HepG2 (cell line): Measurements from ENCODE around the gene IFT88. TPM values are rescaled to one million over a fixed set of nuclear protein-coding genes. Genes with fewer than 3 reads are reported as not detected.

ENCODE experiments used
- FOXA1 ChIP-seq, 2 experiments: fragments of 450-650 bp in 1 of 2; sonication (generic) in 1 of 2; formaldehyde crosslinking in 1 of 2; IDR thresholded peaks; 2 replicates each; pipeline versions ENCODE4 v1.4.0 to v1.6.1; 2016 to 2020; ENCODE audit warnings: missing genetic modification reagents in 1 of 2
- HIVEP1 ChIP-seq: sonication (generic); formaldehyde crosslinking; IDR thresholded peaks from 2 replicates; pipeline ENCODE4 v1.4.0; 2020; ENCODE audit warnings: mild to moderate bottlenecking, missing genetic modification reagents
- PAX8 ChIP-seq: sonication (generic); formaldehyde crosslinking; IDR thresholded peaks from 2 replicates; pipeline ENCODE4 v1.8.0; 2022; ENCODE audit warnings: mild to moderate bottlenecking, missing genetic modification reagents, borderline replicate concordance
- TGIF2 ChIP-seq: IDR thresholded peaks from 2 replicates; pipeline ENCODE4 v1.6.1; 2016; ENCODE audit warnings: control low read depth, missing compliant biosample characterization
- TRAFD1 ChIP-seq: sonication (generic); formaldehyde crosslinking; IDR thresholded peaks from 2 replicates; pipeline ENCODE4 v1.5.1; 2020; ENCODE audit warnings: missing genetic modification reagents, mild to moderate bottlenecking, borderline replicate concordance
- ZBTB1 ChIP-seq: sonication (generic); formaldehyde crosslinking; IDR thresholded peaks from 2 replicates; pipeline ENCODE4 v1.4.0; 2020; ENCODE audit warnings: missing genetic modification reagents, borderline replicate concordance
- ZBTB7A ChIP-seq: sonication (generic); formaldehyde crosslinking; IDR thresholded peaks from 2 replicates; pipeline ENCODE4 v1.8.0; 2022; ENCODE audit warnings: mild to moderate bottlenecking, missing genetic modification reagents
- ZFP36L2 ChIP-seq: sonication (generic); formaldehyde crosslinking; IDR thresholded peaks from 2 replicates; pipeline ENCODE4 v1.4.0; 2020; ENCODE audit warnings: missing genetic modification reagents
- ZNF263 ChIP-seq: sonication (generic); formaldehyde crosslinking; IDR thresholded peaks from 2 replicates; pipeline ENCODE4 v1.4.0; 2020; ENCODE audit warnings: missing genetic modification reagents
- ZNF296 ChIP-seq: sonication (generic); formaldehyde crosslinking; conservative IDR thresholded peaks from 2 replicates; pipeline ENCODE4 v1.5.0; 2020; ENCODE audit warnings: mild to moderate bottlenecking, missing genetic modification reagents
- ZNF318 ChIP-seq: sonication (generic); formaldehyde crosslinking; IDR thresholded peaks from 2 replicates; pipeline ENCODE4 v1.4.0; 2020; ENCODE audit warnings: mild to moderate bottlenecking, missing genetic modification reagents
- ZNF329 ChIP-seq: sonication (generic); formaldehyde crosslinking; IDR thresholded peaks from 2 replicates; pipeline ENCODE4 v1.9.0; 2021; ENCODE audit warnings: low read depth, mild to moderate bottlenecking, missing genetic modification reagents
- ZNF333 ChIP-seq: sonication (generic); formaldehyde crosslinking; IDR thresholded peaks from 2 replicates; pipeline ENCODE4 v1.4.0; 2020; ENCODE audit warnings: mild to moderate bottlenecking, missing genetic modification reagents, borderline replicate concordance
- ZNF367 ChIP-seq: sonication (generic); formaldehyde crosslinking; IDR thresholded peaks from 2 replicates; pipeline ENCODE4 v1.4.0; 2020; ENCODE audit warnings: missing genetic modification reagents, borderline replicate concordance
- ZNF558 ChIP-seq: sonication (generic); formaldehyde crosslinking; IDR thresholded peaks from 2 replicates; pipeline ENCODE4 v1.9.0; 2022; ENCODE audit warnings: mild to moderate bottlenecking, missing genetic modification reagents, borderline replicate concordance
- ZSCAN30 ChIP-seq: sonication (generic); formaldehyde crosslinking; IDR thresholded peaks from 2 replicates; pipeline ENCODE4 v1.5.0; 2020; ENCODE audit warnings: mild to moderate bottlenecking, missing genetic modification reagents
- polyA plus RNA-seq, 8 experiments: library from polyadenylated mRNA; depleted of rRNA in 3 of 8; stranded (reverse) in 7 of 8; unstranded in 1 of 8; fragments of >200 nt; fragmentation: Illumina TruSeq in 4 of 8; extraction: Trizol in 4 of 8; gene quantifications; 2 replicates each; pipeline versions ENCODE4 v1.2.1 to v1.2.3, GENCODE V29; 2011 to 2016; ENCODE audit warnings: low read depth in 4 of 8, missing spikeins in 1 of 8, mixed read lengths in 1 of 8; ENCODE audit not compliant: insufficient read depth in 1 of 8
- total RNA-seq, 5 experiments: library from RNA; depleted of rRNA; stranded (reverse); fragments of >200 nt; fragmentation: Illumina TruSeq; extraction: Trizol; gene quantifications; 2 replicates each; pipeline ENCODE4 v1.2.3, GENCODE V29; 2016; ENCODE audit warnings: low read depth in 1 of 5
- TF ChIP-seq, protein P1 (sequence below): sonication (generic); formaldehyde crosslinking; IDR thresholded peaks from 2 replicates; pipeline ENCODE4 v1.8.0; 2022; ENCODE audit warnings: missing genetic modification reagents, mild to moderate bottlenecking, borderline replicate concordance

Gene IFT88
- total and polyA plus RNA-seq, 2 of the 13 experiments (the other 11 are each of a cell fraction or from before 2014, with no cell fraction given) = 8.4 to 19.9 TPM

DNA sequence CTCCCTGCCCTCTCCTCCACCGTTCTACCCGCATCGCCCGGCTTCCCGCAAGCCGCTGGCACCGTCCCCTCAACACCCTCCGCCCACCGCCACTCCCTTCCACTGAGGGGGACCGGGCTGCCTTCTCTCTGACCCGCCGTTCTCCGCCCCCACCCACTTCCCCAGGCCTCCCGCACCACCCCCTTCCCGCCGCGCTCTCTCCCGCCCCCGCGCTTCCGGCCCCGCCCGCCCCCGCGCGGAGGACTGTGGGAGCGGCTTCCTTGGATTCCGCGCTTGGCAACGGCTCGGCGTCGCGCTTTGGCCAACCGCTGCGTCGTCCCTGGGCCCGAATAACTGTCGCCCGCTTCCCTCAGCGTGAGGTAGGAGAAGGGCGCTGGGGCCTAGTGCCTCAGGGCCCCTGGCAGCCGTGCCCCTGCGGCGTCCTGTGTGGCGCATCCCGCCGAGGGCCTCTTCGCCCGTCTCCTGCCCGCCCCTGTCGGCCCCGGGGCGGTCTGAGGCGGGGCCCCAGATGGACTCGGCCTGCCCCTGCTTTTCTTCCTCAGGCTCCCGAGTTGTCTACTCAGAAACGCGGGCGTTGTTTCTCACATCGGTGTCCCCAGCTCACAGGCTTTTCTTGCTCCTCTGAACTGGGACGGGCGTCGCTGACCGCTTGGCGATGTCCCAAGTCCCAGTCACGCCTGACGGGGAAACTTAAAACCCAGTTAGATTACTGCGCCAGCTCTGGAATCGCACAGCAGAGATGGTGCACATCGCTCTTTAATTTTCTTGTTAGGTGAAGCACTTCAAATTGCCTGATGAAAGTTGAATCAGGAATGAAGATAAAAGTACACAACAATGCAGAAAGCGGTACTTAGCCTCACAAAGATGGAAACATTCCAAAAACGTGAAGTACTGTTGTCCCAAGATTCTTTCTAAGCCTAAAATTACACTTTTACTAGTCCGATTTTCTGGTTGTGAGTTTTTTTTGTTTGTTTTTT is at the start of gene IFT88 (continued):
- TF ChIP-seq ZNF318 (no peak; the same call in 1 of the 2 replicates), ZSCAN30 (no peak), TGIF2 (CRISPR knock-in tag) (peak; percentile 15; the same call in 1 of the 2 replicates), ZBTB7A (CRISPR knock-in tag) (no peak), ZNF329 (CRISPR knock-in tag) (no peak), ZNF296 (CRISPR knock-in tag) (no peak; the same call in 1 of the 2 replicates), ZFP36L2 (CRISPR knock-in tag) (no peak), TRAFD1 (CRISPR knock-in tag) (no peak), ZNF333 (0 out of 2 replicates have a peak, but pooled peaks have one; percentile 45), ZBTB1 (CRISPR knock-in tag) (no peak), ZNF263 (CRISPR knock-in tag) (peak; percentile 16; the same call in 1 of the 2 replicates), FOXA1 (IDR thresholded peaks at IDR 0.05) (no peak), FOXA1 (CRISPR knock-in tag; IDR thresholded peaks at IDR 0.05) (peak; percentile 13; the same call in 1 of the 2 replicates), HIVEP1 (peak; percentile 66; the same call in 1 of the 2 replicates), ZNF367 (CRISPR knock-in tag) (0 out of 2 replicates have a peak, but pooled peaks have one; percentile 59), PAX8 (CRISPR knock-in tag) (peak; percentile 40; the same call in 1 of the 2 replicates), ZNF558 (0 out of 2 replicates have a peak, but pooled peaks have one; percentile 49)
- TF ChIP-seq, protein P1, sequence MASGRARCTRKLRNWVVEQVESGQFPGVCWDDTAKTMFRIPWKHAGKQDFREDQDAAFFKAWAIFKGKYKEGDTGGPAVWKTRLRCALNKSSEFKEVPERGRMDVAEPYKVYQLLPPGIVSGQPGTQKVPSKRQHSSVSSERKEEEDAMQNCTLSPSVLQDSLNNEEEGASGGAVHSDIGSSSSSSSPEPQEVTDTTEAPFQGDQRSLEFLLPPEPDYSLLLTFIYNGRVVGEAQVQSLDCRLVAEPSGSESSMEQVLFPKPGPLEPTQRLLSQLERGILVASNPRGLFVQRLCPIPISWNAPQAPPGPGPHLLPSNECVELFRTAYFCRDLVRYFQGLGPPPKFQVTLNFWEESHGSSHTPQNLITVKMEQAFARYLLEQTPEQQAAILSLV (CRISPR knock-in tag) = peak; percentile 77; the same call in 1 of the 2 replicates
